Caco-2 (cell line): Measurements from ENCODE around the gene SHMT2. TPM values are rescaled to one million over a fixed set of nuclear protein-coding genes. Genes with fewer than 3 reads are reported as not detected.

Experiments used
- BruUV-seq: library from RNA; stranded (reverse); fragments of 400-500 nt; replicated peaks from 2 replicates; lab custom pipeline; 2021; lab: Mats Ljungman, UMichigan
- CTCF ChIA-PET: fragments of 300-600 bp; sonication (Branson Sonifier 250); formaldehyde crosslinking; loops from one replicate; lab custom pipeline; 2022; ENCODE audit warnings: antibody characterized with exemption; lab: Charles Lee
- POLR2A ChIA-PET: fragments of 300-600 bp; sonication (Branson Sonifier 250); formaldehyde crosslinking; loops from one replicate; lab custom pipeline; 2022; ENCODE audit warnings: antibody characterized with exemption; lab: Charles Lee
- DNase-seq, 2 experiments: peaks; one replicate each; pipeline versions ENCODE4 v3.0.0 to v3.0.0-alpha.2; 2020 to 2022
- H3K27me3 ChIP-seq: replicated peaks from 2 replicates; pipeline ENCODE4 v1.6.0; 2011; ENCODE audit warnings: low read length; ENCODE audit not compliant: control insufficient read depth, insufficient read depth
- H3K36me3 ChIP-seq: 2 replicates; pipeline ENCODE4 v1.5.1; 2011; ENCODE audit warnings: low read length; ENCODE audit not compliant: control insufficient read depth, insufficient read depth
- H3K4me1 ChIP-seq: fragments of 250-450 bp; sonication (Bioruptor Pico); 2 replicates; pipeline ENCODE4 v1.5.1; 2020; ENCODE audit warnings: mild to moderate bottlenecking
- H3K4me3 ChIP-seq: 2 replicates; pipeline ENCODE4 v1.5.1; 2011; ENCODE audit warnings: low read depth, mild to moderate bottlenecking, control low read depth, low read length
- H3K9me3 ChIP-seq: fragments of 250-450 bp; sonication (Bioruptor Pico); 2 replicates; pipeline ENCODE4 v1.5.1; 2020; ENCODE audit warnings: mild to moderate bottlenecking, moderate library complexity
- H3K27ac Mint-ChIP-seq: one replicate; pipeline ENCODE4 v1.8.0; 2022; ENCODE audit warnings: mixed read lengths; ENCODE audit not compliant: unreplicated experiment
- H3K27me3 Mint-ChIP-seq: one replicate; pipeline ENCODE4 v1.8.0; 2022; ENCODE audit warnings: mixed read lengths; ENCODE audit not compliant: insufficient read depth, unreplicated experiment
- H3K36me3 Mint-ChIP-seq: one replicate; pipeline ENCODE4 v1.8.0; 2022; ENCODE audit warnings: mild to moderate bottlenecking, mixed read lengths; ENCODE audit not compliant: insufficient read depth, unreplicated experiment
- H3K4me1 Mint-ChIP-seq: one replicate; pipeline ENCODE4 v1.8.0; 2022; ENCODE audit warnings: low read depth, mixed read lengths; ENCODE audit not compliant: unreplicated experiment
- H3K4me3 Mint-ChIP-seq: one replicate; pipeline ENCODE4 v1.8.0; 2022; ENCODE audit warnings: mild to moderate bottlenecking, moderate library complexity, mixed read lengths; ENCODE audit not compliant: unreplicated experiment
- H3K9me3 Mint-ChIP-seq: one replicate; pipeline ENCODE4 v1.8.0; 2022; ENCODE audit warnings: mixed read lengths; ENCODE audit not compliant: unreplicated experiment
- CTCF ChIP-seq, 2 experiments: fragments of 200-600 bp in 1 of 2; IDR thresholded peaks; 1 replicate in 1 of 2; 2 replicates in 1 of 2; pipeline versions ENCODE4 v1.5.1 to v1.8.0; 2011 to 2022; ENCODE audit warnings: antibody characterized with exemption in 1 of 2, control low read depth in 1 of 2, inconsistent platforms in 1 of 2, low read depth in 1 of 2, low read length in 1 of 2, mild to moderate bottlenecking in 1 of 2, moderate library complexity in 1 of 2; ENCODE audit not compliant: insufficient read depth in 1 of 2, severe bottlenecking in 1 of 2, unreplicated experiment in 1 of 2
- intact Hi-C: fragments of 100-400 bp; cut with micrococcal nuclease; formaldehyde crosslinking; loops from one replicate; pipeline ENCODE4 v1.10.0; 2022; ENCODE audit not compliant: unreplicated experiment
- total RNA-seq: library from RNA; stranded (reverse); gene quantifications from 2 replicates; pipeline ENCODE4 v1.2.3, GENCODE V29; 2022

SHMT2 gene
- total RNA-seq, 1 experiment from 2014 or later, result 466 TPM

GRCh38 chr12:57201219-57201618 is 28.3 kb upstream of the SHMT2 start:
- H3K9me3 ChIP-seq, result no peaks in the 10 kb centered on the region
- ChIA-PET POLR2A (no interaction called here), CTCF (no interaction called here)
- H3K4me3 Mint-ChIP-seq, result no peak overlapping the region
- peaks cover 15% of the 10 kb centered on the region for H3K36me3 Mint-ChIP-seq
- TF ChIP-seq CTCF (IDR thresholded peaks at IDR 0.05; ENCODE audit: insufficient read depth in 1 of 2, low read depth in 1 of 2, low read length in 1 of 2, severe bottlenecking in 1 of 2, unreplicated experiment in 1 of 2), result no peak
- no peak for DNase-seq
- peaks cover 3% of the 10 kb centered on the region for H3K36me3 ChIP-seq
- H3K27ac Mint-ChIP-seq, result no peak overlapping the region
- no TSS peak for BruUV-seq
- H3K4me1 Mint-ChIP-seq, result no peaks in the 10 kb centered on the region
- H3K27me3 Mint-ChIP-seq, result no peaks in the 10 kb centered on the region
- H3K9me3 Mint-ChIP-seq, result no peaks in the 10 kb centered on the region
- H3K27me3 ChIP-seq, result no peaks in the 10 kb centered on the region
- intact Hi-C loops, result no loop called here
- H3K4me3 ChIP-seq, result no peak overlapping the region
- H3K4me1 ChIP-seq, result no peaks in the 10 kb centered on the region

GRCh38 chr12:57201631-57202030 is 27.9 kb upstream of the SHMT2 start:
- no TSS peak for BruUV-seq
- intact Hi-C loops, result no loop called here
- H3K36me3 Mint-ChIP-seq, result peaks cover 16% of the 10 kb centered on the region

GRCh38 chr12:57202321-57202720 is 27.2 kb upstream of the SHMT2 start:
- no peaks in the 10 kb centered on the region for H3K4me1 Mint-ChIP-seq
- no TSS peak for BruUV-seq
- ChIA-PET CTCF (interaction anchor here (0.6 kb wide), 1 partner anchor 11 kb away, joined by 4 read pairs; no protein-coding TSS in a partner anchor), POLR2A (no interaction called here)
- no peak for TF ChIP-seq CTCF (IDR thresholded peaks at IDR 0.05; ENCODE audit: insufficient read depth in 1 of 2, low read depth in 1 of 2, low read length in 1 of 2, severe bottlenecking in 1 of 2, unreplicated experiment in 1 of 2)
- Histone ChIP-seq H3K9me3 (no peaks in the 10 kb centered on the region), H3K4me3 (no peak overlapping the region), H3K36me3 (peaks cover 3% of the 10 kb centered on the region), H3K27me3 (no peaks in the 10 kb centered on the region), H3K4me1 (no peaks in the 10 kb centered on the region)
- intact Hi-C loops, result no loop called here
- no peaks in the 10 kb centered on the region for H3K9me3 Mint-ChIP-seq
- H3K36me3 Mint-ChIP-seq, result peaks cover 22% of the 10 kb centered on the region
- H3K4me3 Mint-ChIP-seq, result no peak overlapping the region
- DNase-seq, result no peak
- H3K27me3 Mint-ChIP-seq, result no peaks in the 10 kb centered on the region
- no peak overlapping the region for H3K27ac Mint-ChIP-seq

More at GRCh38 chr12:57201631-57202030, 27.9 kb upstream of the SHMT2 start:
- H3K27ac Mint-ChIP-seq, result no peak overlapping the region
- no peaks in the 10 kb centered on the region for H3K4me1 Mint-ChIP-seq
- TF ChIP-seq CTCF (IDR thresholded peaks at IDR 0.05; ENCODE audit: insufficient read depth in 1 of 2, low read depth in 1 of 2, low read length in 1 of 2, severe bottlenecking in 1 of 2, unreplicated experiment in 1 of 2), result no peak
- no peak for DNase-seq
- no peaks in the 10 kb centered on the region for H3K9me3 Mint-ChIP-seq
- Histone ChIP-seq H3K36me3 (peaks cover 3% of the 10 kb centered on the region), H3K9me3 (no peaks in the 10 kb centered on the region), H3K4me3 (no peak overlapping the region), H3K27me3 (no peaks in the 10 kb centered on the region), H3K4me1 (no peaks in the 10 kb centered on the region)
- no peaks in the 10 kb centered on the region for H3K27me3 Mint-ChIP-seq
- H3K4me3 Mint-ChIP-seq, result no peak overlapping the region
- POLR2A ChIA-PET, result no interaction called here
- CTCF ChIA-PET, result interaction anchor here (0.6 kb wide), 1 partner anchor 12 kb away, joined by 4 read pairs; no protein-coding TSS in a partner anchor
